ENCODE measurements around the gene PTH. TPM values are rescaled to one million over a fixed set of nuclear protein-coding genes. Genes with fewer than 3 reads are reported as not detected.

PTH gene
- total RNA-seq, 2 donors from 2014 or later: not detected

GRCh38 chr11:13465909-13466371, 29.9 kb downstream of the PTH start:
- H3K4me1 Mint-ChIP-seq: peaks cover 16% of the 10 kb centered on the region

GRCh38 chr11:13463779-13464290, 32.0 kb downstream of the PTH start:
- peak overlapping the region; percentile 90 for H3K9ac ChIP-seq (ENCODE audit: extremely low read depth, low read length, poor library complexity, severe bottlenecking)
- no peaks in the 10 kb centered on the region for H3K36me3 ChIP-seq (ENCODE audit: control insufficient read depth, insufficient read depth, low read length)
- no peaks in the 10 kb centered on the region for H3K27me3 Mint-ChIP-seq (ENCODE audit: insufficient read depth)
- H3K27ac Mint-ChIP-seq: peak overlapping the region; percentile 95
- peaks cover 8% of the 10 kb centered on the region for H3K36me3 Mint-ChIP-seq (ENCODE audit: low read depth)
- no peaks in the 10 kb centered on the region for H3K9me3 ChIP-seq (ENCODE audit: control insufficient read depth, low read length)
- peak overlapping the region; percentile 98 for H3K4me3 Mint-ChIP-seq
- H3K27me3 ChIP-seq (ENCODE audit: control insufficient read depth, insufficient read depth, low read length, poor library complexity, severe bottlenecking): no peaks in the 10 kb centered on the region
- H3K9me3 Mint-ChIP-seq: no peaks in the 10 kb centered on the region
- peaks cover 16% of the 10 kb centered on the region for H3K4me1 Mint-ChIP-seq
- peak overlapping the region; percentile 54 for H3K27ac ChIP-seq (ENCODE audit: low read depth, low read length)
- peak overlapping the region; percentile 93 for H3K4me3 ChIP-seq (ENCODE audit: low read length)
- no peak for DNase-seq
- 29 to 46% methylated on average over 6 to 12 of the region's 12 CpGs for WGBS, 2 experiments (ENCODE audit: insufficient coverage in 1 of 2, insufficient read length in 1 of 2)
- peaks cover 5% of the 10 kb centered on the region for H3K4me1 ChIP-seq (ENCODE audit: control insufficient read depth, insufficient read depth, low read length)
- no peak for TF ChIP-seq CTCF (conservative IDR thresholded peaks at IDR 0.05)

More at GRCh38 chr11:13465909-13466371, 29.9 kb downstream of the PTH start:
- Histone ChIP-seq H3K27ac (ENCODE audit: low read depth, low read length) (no peak overlapping the region), H3K4me3 (ENCODE audit: low read length) (no peak overlapping the region), H3K4me1 (ENCODE audit: control insufficient read depth, insufficient read depth, low read length) (peaks cover 7% of the 10 kb centered on the region), H3K36me3 (ENCODE audit: control insufficient read depth, insufficient read depth, low read length) (no peaks in the 10 kb centered on the region), H3K9ac (ENCODE audit: extremely low read depth, low read length, poor library complexity, severe bottlenecking) (no peak overlapping the region), H3K9me3 (ENCODE audit: control insufficient read depth, low read length) (peaks cover 6% of the 10 kb centered on the region), H3K27me3 (ENCODE audit: control insufficient read depth, insufficient read depth, low read length, poor library complexity, severe bottlenecking) (no peaks in the 10 kb centered on the region)
- no peak overlapping the region for H3K27ac Mint-ChIP-seq
- no peaks in the 10 kb centered on the region for H3K36me3 Mint-ChIP-seq (ENCODE audit: low read depth)
- WGBS, 2 experiments (ENCODE audit: insufficient coverage in 1 of 2, insufficient read length in 1 of 2): 20 to 33% methylated on average over 1 to 6 of the region's 6 CpGs
- peaks cover 4% of the 10 kb centered on the region for H3K9me3 Mint-ChIP-seq
- no peak for DNase-seq
- peak; percentile 75 for TF ChIP-seq CTCF (conservative IDR thresholded peaks at IDR 0.05)
- H3K27me3 Mint-ChIP-seq (ENCODE audit: insufficient read depth): no peaks in the 10 kb centered on the region
- no peak overlapping the region for H3K4me3 Mint-ChIP-seq

- Mint-ChIP-seq H3K27ac (peak within 1 kb of the TSS; percentile 95), H3K36me3 (ENCODE audit: low read depth) (peaks cover 10% of the 10 kb centered on the region), H3K4me1 (peaks cover 16% of the 10 kb centered on the region), H3K4me3 (peak within 1 kb of the TSS; percentile 98), H3K27me3 (ENCODE audit: insufficient read depth) (no peaks in the 10 kb centered on the region), H3K9me3 (no peaks in the 10 kb centered on the region)
- Histone ChIP-seq H3K36me3 (ENCODE audit: control insufficient read depth, insufficient read depth, low read length) (no peaks in the 10 kb centered on the region), H3K27ac (ENCODE audit: low read depth, low read length) (peak within 1 kb of the TSS; percentile 74), H3K4me3 (ENCODE audit: low read length) (peak within 1 kb of the TSS; percentile 93), H3K4me1 (ENCODE audit: control insufficient read depth, insufficient read depth, low read length) (peaks cover 5% of the 10 kb centered on the region), H3K9ac (ENCODE audit: extremely low read depth, low read length, poor library complexity, severe bottlenecking) (peak within 1 kb of the TSS; percentile 90), H3K27me3 (ENCODE audit: control insufficient read depth, insufficient read depth, low read length, poor library complexity, severe bottlenecking) (no peaks in the 10 kb centered on the region), H3K9me3 (ENCODE audit: control insufficient read depth, low read length) (no peaks in the 10 kb centered on the region)
- peak; percentile 96 for DNase-seq
- TF ChIP-seq CTCF (conservative IDR thresholded peaks at IDR 0.05): no peak
- 0 to 2% methylated on average over 34 to 71 of the region's 71 CpGs for WGBS, 2 experiments (ENCODE audit: insufficient coverage in 1 of 2, insufficient read length in 1 of 2)
These were observed 32.7 kb downstream of the PTH start, which contains the start of gene BTBD10 for GRCh38 chr11:13462901-13463778. Gene BTBD10 (minus strand): TSS chr11:13463222. CDS start chr11:13445124, 18,098 bp downstream.

Data from endodermal cell (in vitro differentiated cells).